Tibial nerve (tissue), 4 donors: Measurements from ENCODE around the gene COA4.

Experiments used
- CTCF ChIP-seq, 5 experiments: fragments of 200-600 bp in 3 of 5; fragments of 450-650 bp in 2 of 5; sonication (generic) in 3 of 5; IDR thresholded peaks; one replicate each; pipeline ENCODE4 v1.5.1; 2016 to 2019; ENCODE audit warnings: antibody characterized with exemption in 5 of 5, mild to moderate bottlenecking in 3 of 5, moderate library complexity in 2 of 5
- EP300 ChIP-seq, 2 donors: sonication (generic); formaldehyde crosslinking; IDR thresholded peaks; one replicate each; pipeline ENCODE4 v1.6.1; 2017; ENCODE audit warnings: antibody characterized with exemption in 2 of 2, mild to moderate bottlenecking in 1 of 2
- POLR2A ChIP-seq, 2 donors: fragments of 450-650 bp; IDR thresholded peaks; one replicate each; pipeline ENCODE4 v1.6.1; 2017; ENCODE audit warnings: antibody characterized with exemption in 2 of 2, mild to moderate bottlenecking in 2 of 2, moderate library complexity in 2 of 2

DNA sequence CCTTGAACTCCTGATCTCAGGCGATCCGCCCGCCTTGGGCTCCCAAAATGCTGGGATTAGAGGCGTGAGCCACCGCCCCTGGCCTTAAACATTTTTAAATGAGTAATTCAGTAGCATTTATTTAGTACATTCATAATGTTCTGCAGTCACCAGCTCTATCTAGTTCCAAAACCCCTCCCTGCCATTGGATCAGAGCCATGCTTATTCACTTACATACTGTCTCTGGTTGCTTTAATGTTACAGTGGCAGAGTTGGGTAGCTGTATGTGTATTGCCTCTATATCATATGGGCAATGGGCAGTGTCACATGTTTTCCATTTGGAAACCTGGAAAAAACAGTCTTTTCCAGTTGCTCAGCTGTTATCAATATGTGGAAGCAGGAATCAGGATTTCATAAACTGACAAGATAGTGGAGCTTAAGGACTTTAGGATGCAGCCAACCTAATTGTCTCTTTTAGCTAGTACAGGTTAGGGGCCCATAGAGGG lies 10.5 kb downstream of the COA4 start:
- TF ChIP-seq CTCF (IDR thresholded peaks at IDR 0.05) (no peak), POLR2A (IDR thresholded peaks at IDR 0.05) (no peak), EP300 (IDR thresholded peaks at IDR 0.05) (no peak)
